Stimulated activated CD8-positive, alpha-beta memory T cell treated with anti-CD3 and anti-CD28 coated beads, Interleukin-4, amount 100 ng/mL, for 4 hours (primary cell): ENCODE measurements around the gene SLC35B4.

Experiments
- DNase-seq, 2 donors: peaks; one replicate each; pipeline ENCODE4 v3.0.0-alpha.2; 2020; ENCODE audit warnings: low read depth in 2 of 2, low spot score in 1 of 2

SLC35B4 gene, protein sequence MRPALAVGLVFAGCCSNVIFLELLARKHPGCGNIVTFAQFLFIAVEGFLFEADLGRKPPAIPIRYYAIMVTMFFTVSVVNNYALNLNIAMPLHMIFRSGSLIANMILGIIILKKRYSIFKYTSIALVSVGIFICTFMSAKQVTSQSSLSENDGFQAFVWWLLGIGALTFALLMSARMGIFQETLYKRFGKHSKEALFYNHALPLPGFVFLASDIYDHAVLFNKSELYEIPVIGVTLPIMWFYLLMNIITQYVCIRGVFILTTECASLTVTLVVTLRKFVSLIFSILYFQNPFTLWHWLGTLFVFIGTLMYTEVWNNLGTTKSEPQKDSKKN

DNA sequence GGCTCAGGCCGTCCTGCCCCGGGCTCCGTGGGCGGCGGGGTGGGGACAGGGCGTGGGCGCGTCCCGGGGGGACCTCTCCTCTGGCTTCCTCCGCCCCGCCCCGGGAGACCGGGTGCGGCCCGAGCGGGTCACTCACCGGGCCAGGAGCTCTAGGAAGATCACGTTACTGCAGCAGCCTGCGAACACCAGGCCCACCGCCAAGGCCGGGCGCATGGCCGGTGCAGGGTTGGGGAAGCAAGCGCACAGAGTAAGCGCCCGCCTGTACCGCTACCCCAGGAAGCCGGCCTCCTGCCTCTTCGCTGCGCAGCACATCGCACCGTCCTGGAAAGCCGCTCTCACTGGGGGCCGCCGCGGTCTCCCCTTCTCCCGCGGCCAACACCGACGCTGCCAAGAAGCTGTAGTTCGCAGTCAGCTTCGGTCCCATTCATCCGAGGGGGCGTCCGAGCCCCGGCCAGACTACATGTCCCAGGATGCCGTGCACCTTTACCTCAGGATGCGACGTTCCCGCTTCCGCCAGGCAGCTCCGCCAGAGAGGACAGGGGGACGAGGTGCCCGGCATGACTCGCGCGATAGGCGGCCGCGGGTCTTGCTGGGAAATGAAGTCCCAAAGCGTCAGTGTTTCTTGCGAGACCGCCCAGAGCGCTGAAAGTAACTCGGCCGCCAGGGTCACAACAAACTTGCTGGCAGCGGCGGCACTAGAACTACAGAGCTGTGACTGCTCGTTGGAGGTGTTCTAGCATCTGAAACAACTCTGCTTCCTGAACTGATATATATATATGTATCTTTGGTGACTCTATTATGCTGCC, at the start of gene SLC35B4:
SLC35B4 (minus strand) TSS at position 392 of the 806 bp plus-strand sequence; CDS start at position 213, 179 bp downstream.
- peak; percentile 85 to 90 for DNase-seq

DNA sequence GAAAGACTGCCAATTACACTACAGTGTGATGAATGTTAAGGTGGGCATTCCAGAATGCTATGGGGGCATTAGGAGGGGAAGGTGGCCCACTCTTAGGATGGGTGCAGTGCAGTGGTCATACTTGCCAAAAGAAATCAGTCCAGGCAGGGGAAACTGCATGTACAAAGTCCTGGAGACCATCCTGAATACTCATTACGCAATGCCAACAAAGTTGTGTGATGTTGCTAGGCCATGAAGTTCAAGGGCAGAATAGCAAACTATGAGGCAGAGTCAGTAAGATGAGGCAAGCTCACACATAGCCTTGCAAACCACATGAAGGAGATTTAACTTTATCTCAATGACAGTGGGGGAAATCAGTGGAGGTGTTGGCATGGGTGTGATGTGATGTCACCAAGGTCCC, 49.8 kb upstream of the SLC35B4 start:
- DNase-seq: no peak

DNA sequence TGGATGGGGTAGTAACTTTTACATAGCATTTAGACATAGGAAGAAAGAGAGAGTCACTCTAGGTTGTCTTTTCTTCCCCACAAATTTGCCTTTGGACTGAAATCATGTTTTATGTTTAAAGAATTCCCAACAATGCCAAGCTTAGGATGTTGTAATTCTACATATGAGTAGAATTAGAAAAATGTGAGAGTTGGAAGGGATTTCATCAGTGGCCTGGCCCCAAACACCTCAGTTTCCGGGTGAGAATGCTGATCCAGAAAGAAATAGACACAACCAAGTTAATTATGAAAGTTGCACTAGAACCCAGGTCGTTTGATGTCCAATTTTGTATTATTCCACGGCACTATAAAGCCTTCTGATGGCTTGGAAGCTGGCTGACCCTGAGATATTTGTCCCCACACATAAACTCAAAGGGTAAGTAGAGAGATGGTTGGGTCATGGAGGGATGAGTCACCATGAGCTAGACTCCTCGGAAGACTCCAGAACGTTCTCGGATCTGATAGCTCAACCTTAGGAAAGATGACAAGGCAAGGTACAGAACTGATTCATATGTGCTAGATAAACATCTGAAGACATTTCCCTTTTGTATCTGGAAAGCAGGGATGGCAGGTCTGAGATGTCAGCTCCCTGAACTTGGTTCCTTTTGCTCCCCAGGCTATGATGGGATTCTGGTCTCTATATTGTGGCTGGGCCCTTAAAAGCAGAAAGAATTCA, 48.8 kb upstream of the SLC35B4 start:
- DNase-seq: no peak

DNA sequence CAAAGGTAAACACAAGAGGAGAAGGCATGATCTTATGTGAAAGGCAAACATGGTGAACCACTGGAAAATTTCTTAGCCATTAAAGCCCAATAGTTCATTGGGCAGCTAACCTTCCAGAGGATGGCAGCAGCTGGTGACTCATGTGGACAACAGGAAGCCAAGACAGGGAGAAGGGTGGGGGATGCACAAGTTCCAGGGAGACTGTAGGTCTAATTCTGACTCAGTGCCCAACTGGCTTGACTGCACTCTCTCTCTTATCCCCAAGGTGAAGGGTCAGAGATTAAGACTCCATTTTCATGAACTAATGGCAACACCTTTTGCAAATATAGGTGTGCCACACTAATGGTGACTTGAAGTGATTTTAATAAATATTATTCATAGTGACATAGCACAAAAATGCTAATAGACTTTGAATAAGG, 47.9 kb upstream of the SLC35B4 start:
- DNase-seq: no peak

DNA sequence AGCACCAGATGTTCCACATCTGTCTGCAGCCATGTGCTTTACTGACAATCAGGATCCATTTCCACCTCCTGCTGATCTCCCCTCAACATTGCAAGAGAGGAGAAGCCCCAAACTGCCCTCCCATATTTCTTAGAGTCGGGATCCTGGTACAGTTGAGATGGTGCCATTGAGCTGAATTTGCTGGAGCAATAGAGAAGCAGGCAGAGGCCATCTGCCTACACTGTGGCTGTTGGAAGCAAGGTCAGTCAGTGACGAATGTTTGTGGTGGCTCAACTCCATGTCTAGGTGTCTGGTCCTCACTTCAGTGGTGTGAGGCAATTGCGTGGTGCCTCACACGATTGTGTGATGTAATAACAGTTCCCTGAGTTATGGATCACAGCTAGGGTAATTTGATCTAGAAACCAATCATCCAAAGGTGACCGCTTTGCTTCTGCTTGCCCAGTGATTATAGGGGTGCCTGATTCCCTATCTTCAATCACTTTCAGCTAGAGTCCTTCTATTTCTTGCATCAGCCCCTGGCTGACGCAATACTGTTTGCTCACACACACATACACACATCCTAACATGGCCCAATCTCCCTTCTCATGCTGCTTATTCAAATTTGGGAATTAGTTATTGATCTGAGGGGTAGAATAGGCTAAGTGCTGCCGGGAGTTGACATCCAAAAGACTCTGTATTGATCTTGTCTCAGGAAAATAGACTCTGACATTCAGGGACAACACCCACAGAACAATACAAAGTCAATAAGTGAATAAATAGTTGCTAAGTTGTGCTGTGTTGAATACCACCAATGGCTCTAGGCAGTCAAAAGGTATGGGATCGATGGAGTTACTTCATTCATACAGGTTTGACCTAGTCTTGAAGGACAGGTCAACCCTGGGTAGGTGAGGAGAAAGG, 46.1 kb upstream of the SLC35B4 start:
- DNase-seq: no peak

DNA sequence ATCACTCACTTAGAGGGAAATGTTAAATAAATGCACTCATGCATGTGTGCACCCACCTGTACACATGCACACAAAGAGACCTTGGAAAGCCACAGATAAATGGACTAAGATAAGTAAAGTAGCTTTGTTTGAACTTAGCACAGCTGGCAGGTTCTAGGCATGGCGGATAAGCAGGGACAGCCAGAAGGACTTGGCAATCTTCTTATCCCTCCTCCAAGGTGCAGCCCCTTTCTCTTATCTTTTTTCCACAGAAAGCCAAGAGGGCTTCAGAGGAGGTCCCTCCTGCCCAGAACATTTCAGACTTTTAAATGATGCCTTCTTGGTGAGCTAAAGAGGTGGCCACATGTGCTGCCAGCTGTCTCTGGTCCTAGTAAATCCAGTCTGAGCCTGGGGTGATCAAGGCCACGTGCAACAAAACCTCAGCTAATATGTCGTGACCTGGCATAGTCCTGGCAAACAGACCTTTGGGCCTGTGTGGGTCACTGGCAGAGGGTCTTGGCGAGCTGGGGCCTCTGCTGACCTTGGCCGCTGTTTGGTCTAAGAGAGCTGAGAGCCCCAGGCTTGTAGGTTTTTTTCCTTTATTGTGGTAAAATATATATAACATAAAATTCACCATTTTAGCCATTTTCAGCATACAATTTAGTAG, 43.2 kb upstream of the SLC35B4 start:
- no peak for DNase-seq

DNA sequence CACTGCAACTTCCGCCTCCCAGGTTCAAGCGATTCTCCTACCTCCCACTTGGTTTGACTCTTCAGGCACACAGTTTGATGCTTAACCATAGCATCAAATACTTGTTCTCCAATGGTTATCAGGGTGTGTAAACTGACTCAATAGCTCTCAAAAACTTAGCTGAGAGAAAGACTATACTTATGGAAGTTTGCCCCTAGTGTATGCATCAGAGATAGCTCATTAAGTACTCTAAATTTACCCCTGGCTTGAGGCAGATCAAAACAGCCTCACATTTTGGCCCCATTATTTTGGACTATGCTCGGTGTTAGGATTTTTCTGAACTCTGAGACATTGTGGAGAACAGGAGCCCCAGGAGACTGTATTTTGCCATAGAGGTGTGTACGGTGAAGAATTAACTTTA, 40.8 kb upstream of the SLC35B4 start:
- DNase-seq: no peak

DNA sequence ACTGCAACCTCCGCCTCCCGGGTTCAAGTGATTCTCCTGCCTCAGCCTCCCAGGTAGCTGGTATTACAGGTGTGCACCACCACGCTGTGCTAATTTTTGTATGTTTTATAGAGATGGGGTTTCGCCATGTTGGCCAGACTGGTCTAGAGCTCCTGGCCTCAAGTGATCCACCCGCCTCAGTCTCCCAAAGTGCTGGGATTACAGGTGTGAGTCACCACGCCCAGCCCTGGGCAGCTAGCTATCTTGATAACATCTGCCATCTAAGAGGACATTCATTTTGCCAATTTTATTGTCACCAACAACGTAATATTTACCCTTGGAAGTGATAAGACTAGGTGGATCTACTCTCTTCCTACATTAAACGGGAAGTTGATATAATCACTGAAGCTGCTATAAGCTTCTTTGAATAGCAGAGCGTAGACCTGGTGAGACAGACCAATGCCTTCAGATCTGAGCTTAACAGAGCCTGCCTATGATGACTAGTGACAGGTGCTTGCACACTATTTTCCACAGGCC, 39.7 kb upstream of the SLC35B4 start:
- no peak for DNase-seq

DNA sequence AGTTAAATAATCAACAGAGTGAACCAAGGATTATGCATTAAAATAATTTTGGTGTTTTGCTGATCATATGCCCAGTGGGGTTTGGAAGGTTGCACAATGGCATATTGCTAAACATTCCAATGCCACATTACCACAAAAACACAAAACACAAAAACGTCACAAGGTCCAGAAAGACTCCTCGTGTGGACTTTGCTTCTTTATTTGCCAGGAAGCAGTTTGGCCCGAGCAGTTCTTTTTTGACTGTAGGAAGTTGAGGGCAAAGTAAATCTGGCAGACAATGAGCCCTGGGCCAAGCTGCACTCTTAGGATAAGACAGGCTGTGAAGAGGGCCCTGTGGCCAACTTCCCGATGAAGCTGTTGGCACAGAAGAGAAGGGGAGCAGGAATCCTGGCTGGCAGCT, 39.2 kb upstream of the SLC35B4 start:
- DNase-seq: no peak

DNA sequence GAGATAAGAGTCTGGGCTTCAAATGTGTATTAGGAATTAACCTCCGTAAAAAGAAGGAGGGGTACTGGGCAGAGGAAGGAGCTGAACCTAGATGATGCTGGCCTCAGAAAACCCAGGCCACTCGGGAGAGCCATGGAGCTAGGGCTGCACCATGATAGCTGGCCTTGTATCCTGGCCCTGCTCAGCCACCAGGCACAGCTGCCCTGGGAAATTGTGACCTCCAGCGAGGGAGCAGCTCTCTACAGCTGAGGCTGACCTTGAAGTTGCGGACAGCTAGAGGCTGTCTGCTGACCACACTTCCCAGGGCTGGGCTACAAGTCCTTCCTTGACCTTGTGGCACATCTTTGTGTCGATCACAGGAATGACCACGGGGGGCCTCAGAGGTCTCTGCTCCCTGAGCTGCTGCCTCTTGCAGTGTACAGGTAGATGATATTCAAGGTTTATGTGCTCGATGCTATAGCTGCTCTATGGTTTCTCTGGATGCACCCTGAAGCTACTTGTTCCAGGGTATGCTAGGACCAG, 38.3 kb upstream of the SLC35B4 start:
- DNase-seq: no peak

DNA sequence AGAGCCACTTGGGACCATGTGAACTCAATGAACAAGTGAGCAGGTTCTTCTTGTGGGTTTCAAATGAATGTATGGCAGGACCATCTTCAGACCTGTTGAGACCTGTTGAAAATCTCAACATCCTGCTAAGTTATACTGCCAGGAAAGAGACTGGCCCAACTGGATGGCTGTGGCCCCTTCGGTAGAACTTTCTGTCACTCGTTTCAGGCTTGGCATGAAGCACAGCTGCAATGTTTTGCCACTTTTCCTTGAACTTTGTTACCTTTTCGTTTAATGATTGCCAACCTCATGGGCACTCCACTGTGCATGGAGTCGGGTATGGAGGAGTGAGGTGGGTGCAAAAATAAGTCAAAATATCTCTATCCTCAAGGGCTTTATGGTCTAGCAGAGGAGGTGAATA, 36.7 kb upstream of the SLC35B4 start:
- DNase-seq: no peak

DNA sequence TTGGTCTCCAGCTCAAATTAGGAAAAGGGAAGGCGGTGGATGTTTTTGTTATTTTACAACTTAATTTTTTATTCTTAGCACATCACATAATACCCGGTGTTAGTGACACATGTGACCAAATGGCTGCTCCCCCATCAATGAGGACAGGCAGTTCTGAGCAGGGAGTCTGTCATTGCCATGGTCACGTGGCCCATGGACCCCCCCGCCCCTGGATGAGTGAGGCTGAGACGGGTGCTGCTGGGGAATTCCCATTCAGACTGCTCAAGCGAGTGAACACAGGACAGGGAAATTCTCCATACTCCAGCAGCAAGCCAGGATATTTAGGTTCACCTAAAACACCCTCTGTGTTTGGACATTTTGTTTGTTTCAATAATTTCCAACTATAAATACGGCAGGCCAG, 34.7 kb upstream of the SLC35B4 start:
- DNase-seq: no peak

DNA sequence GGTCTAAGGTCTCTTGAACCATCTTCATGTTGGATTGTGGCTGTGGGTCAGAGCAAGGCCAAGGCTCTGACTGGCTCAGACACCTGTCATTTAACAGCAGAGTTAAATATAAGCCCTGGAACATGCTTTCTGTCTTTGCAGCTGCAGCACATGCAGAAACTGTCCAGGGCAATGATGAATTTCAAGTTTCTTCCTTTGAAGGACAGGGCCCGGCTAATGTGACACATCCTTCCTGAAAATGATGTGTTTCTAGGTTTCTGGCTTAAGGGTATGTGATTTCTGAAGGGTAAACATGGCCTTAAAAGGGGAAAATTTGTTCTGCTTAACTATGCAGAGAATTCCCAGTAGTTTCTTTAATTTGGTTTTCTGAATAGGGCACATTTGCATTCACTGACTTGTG, 34.0 kb upstream of the SLC35B4 start:
- no peak for DNase-seq

DNA sequence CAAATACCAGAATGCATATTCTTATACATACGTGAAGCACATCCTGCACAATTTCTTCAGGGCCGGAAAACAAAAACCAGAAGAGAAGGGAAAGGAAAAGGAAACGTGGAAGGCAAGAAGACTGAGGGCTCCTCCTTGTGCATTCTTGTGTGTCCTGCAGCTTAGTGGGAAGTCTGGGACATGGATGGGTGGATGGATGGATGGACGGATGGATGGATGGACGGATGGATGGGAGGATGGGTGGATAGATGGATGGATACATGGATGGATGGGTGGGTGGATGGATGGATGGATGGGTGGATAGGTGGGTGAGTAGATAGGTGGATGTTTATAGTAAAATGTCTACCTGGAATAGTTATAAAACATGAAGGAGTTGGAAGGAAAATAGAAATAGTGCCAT, 30.8 kb upstream of the SLC35B4 start:
- DNase-seq: no peak

DNA sequence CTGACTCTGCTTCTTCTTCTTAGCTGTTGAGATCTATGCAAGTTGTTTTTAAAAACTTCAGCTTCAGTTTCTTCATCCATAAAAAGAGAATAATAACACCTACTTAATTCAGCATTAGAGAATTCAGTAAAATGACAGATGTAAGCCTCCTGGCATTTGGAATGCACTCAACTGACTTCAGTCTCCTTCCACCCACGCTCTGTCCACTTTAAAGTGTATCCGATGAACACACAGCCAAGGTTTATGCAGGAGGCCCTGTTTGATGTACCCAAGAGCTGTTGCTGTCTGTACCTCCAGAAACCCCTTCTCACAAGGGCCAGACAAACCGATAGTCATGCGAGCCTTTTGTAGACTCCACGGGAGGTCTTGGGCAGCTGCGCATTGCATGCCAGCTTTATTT, 27.1 kb upstream of the SLC35B4 start:
- no peak for DNase-seq

DNA sequence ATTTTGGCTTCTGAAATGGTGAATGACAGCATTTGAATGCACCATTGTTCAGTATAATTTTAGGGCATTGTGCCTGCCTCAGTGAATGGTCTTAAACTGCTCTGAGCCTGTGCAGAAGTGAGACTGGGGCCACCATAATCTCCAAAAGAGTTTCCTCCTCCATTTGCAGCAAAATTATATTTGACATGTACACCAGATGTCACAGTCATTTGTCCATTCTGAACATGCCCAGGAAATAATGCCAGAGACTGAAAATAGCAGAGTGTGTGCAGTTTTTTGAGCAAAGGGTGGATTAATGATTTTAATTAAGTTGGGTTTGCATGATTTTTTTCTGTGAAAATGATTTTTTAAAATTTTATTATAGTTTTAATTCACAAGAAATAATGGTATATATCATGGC, 26.4 kb upstream of the SLC35B4 start:
- DNase-seq: no peak

DNA sequence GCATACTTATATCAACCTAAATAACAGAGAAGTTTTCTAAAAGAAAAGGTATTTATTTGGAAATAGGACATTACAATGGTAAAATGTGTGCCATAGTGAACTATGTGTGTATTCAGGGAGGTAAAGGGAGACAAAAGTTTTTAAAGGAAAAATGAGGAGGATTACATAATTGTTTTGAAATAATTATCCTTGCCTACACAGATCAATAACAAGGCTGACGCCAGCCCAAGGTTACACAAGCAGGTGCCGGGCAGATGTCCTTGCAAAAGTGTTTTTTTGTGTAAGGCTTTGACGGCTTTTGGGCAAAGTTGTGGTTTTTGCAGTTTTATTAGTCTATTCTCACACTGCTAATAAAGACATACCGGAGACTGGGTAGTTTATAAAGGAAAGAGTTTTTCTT, 22.7 kb upstream of the SLC35B4 start:
- no peak for DNase-seq

DNA sequence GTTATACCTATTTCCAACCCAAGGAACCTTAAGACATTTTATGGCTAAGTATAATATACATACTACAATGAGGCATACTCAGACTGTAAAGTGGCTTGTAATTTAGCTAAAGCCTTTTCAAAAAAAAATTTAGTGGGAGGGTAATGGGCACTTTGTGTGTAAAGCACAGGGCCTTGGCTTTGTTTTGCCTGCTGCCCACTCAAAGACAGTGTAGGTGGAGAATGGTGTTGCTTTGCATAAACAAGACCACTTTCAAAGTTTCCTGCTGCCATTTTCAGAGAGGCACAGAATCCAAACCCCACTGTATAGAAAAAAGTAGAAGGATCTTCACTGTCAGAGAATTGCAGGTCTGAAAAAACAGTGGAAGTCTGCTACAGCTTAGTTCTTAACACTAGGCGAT, 21.2 kb upstream of the SLC35B4 start:
- DNase-seq: no peak

DNA sequence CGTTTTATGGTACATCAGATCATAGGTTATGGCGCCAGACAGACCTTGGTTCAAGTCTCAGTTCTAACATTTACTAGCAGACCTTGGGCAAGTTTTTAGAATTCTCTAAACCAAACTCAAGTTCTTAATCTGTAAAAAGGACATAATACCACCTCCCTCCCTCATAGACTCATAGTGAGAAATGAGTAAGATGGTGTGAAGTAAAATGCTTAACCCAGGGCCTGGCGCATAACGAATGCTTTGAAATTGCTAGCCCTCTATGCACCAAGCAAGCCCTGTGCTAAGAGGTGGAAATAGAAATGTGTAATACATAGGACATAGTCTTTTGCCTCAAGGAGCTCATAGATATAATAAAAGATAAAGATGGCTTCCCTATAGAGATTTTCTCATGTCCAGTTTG, 17.7 kb upstream of the SLC35B4 start:
- no peak for DNase-seq

DNA sequence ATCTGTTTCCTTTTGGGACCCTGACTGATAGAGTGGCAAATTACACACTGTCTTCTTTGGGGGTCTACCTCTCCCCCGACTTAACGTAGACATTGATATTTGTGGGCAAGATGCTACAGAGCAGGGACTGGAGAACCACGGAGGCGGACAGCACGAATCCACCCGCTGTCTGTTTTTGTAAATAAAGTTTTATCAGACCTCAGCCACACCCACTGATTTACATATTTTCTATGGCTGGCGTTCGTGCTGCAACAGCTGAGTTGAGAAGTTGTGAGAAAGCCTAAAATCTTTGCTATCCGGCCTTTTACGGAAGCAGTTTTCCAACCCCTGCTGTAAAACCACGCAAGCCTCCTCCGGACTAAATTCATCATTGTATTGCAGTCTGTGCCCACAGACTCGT, 17.2 kb upstream of the SLC35B4 start:
- no peak for DNase-seq
